GM12875 (cell line): Measurements from ENCODE around the gene UBAC2.

Source experiments
- H3K4me3 ChIP-seq: one replicate; pipeline ENCODE4 v1.5.1; 2011; ENCODE audit warnings: low read depth, low read length, control low read depth
- CTCF ChIP-seq: IDR thresholded peaks from 2 replicates; pipeline ENCODE4 v1.5.1; 2011; ENCODE audit warnings: low read depth, mild to moderate bottlenecking, control low read depth, inconsistent platforms, low read length, moderate library complexity, borderline replicate concordance; ENCODE audit not compliant: insufficient read depth

Gene UBAC2

GRCh38 chr13:99398071-99398470 is 197.4 kb downstream of the UBAC2 start:
- TF ChIP-seq CTCF = no peak

GRCh38 chr13:99398916-99399622 is 198.4 kb downstream of the UBAC2 start:
- H3K4me3 ChIP-seq = no peak overlapping the region
- no peak for TF ChIP-seq CTCF

More at GRCh38 chr13:99398071-99398470, 197.4 kb downstream of the UBAC2 start:
- H3K4me3 ChIP-seq = no peak overlapping the region

GRCh38 chr13:99399623-99399974 is 198.9 kb downstream of the UBAC2 start:
- no peak overlapping the region for H3K4me3 ChIP-seq

GRCh38 chr13:99403458-99403971 is 202.9 kb downstream of the UBAC2 start:
- no peak for TF ChIP-seq CTCF
- no peak overlapping the region for H3K4me3 ChIP-seq

More at GRCh38 chr13:99399623-99399974, 198.9 kb downstream of the UBAC2 start:
- TF ChIP-seq CTCF = no peak

- TF ChIP-seq CTCF = no peak
- no peak overlapping the region for H3K4me3 ChIP-seq
These were observed 203.5 kb downstream of the UBAC2 start for GRCh38 chr13:99404005-99404755.

- H3K4me3 ChIP-seq = no peak overlapping the region
- no peak for TF ChIP-seq CTCF
These were observed 205.3 kb downstream of the UBAC2 start for GRCh38 chr13:99405966-99406365.
